ENCODE measurements around the gene SMC1B. TPM values are rescaled to one million over a fixed set of nuclear protein-coding genes. Genes with fewer than 3 reads are reported as not detected.
"Not testable (repeated sequence)": the region's sequence is repeated elsewhere in the genome, so short reads cannot be mapped to it uniquely, and the experiment has no call there.

SMC1B gene
- total RNA-seq, 4 donors from 2014 or later, result 0.13 TPM; not detected in 3

DNA sequence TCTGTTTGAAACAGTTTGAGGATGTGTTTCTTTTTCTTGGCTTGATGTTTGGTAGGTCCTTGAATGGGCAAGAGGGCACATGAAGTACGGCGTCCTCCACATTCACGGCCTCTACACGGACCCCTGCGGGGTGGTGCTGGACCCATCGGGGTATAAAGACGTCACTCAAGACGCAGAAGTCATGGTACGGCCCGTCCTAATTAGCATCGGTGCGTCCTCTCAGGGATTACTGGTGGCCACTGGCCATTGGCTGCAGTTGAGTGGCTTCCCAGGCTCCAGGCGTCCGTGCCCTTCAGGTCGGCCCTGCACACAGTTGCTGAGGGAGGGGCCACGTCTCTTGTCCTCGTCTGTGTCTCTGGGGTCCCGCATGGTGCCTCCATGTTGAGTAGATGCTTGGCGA, 82.9 kb downstream of the SMC1B start:
- no peak for DNase-seq (ENCODE audit: extremely low spot score)
- intact Hi-C loops (cut with DNase I), result no loop called here
- no peaks in the 10 kb centered on the region for H3K9me3 ChIP-seq
- peaks cover 25 to 83% (median 56%) of the 10 kb centered on the region in 4 donors for H3K36me3 ChIP-seq
- H3K27me3 ChIP-seq, result no peaks in the 10 kb centered on the region
- H3K27ac ChIP-seq (replicated peaks in 1 of 4), result no peak overlapping the region
- H3K4me3 ChIP-seq, result no peak overlapping the region
- WGBS, result 96% methylated on average over 17 of the region's 19 CpGs
- H3K4me1 ChIP-seq, result peaks cover 13 to 16% (median 15%) of the 10 kb centered on the region in 4 donors
- TF ChIP-seq POLR2AphosphoS5 (IDR thresholded peaks at IDR 0.05) (no peak), EP300 (IDR thresholded peaks at IDR 0.05) (no peak), POLR2A (IDR thresholded peaks at IDR 0.05; ENCODE audit: low read depth) (no peak)
- TF ChIP-seq, protein P1, sequence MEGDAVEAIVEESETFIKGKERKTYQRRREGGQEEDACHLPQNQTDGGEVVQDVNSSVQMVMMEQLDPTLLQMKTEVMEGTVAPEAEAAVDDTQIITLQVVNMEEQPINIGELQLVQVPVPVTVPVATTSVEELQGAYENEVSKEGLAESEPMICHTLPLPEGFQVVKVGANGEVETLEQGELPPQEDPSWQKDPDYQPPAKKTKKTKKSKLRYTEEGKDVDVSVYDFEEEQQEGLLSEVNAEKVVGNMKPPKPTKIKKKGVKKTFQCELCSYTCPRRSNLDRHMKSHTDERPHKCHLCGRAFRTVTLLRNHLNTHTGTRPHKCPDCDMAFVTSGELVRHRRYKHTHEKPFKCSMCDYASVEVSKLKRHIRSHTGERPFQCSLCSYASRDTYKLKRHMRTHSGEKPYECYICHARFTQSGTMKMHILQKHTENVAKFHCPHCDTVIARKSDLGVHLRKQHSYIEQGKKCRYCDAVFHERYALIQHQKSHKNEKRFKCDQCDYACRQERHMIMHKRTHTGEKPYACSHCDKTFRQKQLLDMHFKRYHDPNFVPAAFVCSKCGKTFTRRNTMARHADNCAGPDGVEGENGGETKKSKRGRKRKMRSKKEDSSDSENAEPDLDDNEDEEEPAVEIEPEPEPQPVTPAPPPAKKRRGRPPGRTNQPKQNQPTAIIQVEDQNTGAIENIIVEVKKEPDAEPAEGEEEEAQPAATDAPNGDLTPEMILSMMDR (IDR thresholded peaks at IDR 0.05), result no peak

DNA sequence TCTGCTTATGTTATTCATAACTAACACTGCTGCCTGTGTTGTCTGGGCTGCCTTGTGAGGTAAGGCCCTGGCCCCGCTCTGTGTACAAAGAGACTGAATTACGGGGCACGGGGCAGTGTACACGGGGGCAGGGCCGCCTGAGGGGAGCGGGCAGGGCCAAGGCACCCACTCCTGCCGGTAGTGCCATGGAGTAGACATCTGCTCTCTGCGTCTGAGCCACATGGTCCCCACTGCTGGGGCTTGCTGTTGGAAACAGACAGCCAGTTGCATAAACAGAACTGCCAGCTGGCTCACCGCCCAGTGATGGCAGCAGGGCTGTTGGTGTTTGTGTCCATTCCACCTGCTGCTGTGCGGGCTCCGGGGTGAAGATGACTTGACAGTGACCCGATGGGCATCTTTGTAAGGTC, 83.9 kb downstream of the SMC1B start:
- 84% methylated on average over 6 of the region's 12 CpGs for WGBS
- Histone ChIP-seq H3K4me3 (no peak overlapping the region), H3K36me3 (peaks cover 18 to 79% (median 57%) of the 10 kb centered on the region in 4 donors), H3K27me3 (no peaks in the 10 kb centered on the region), H3K4me1 (peaks cover 13 to 23% (median 15%) of the 10 kb centered on the region in 4 donors), H3K27ac (replicated peaks in 1 of 4) (peak overlapping the region in 2 of 4 donors; percentile 24 to 36), H3K9me3 (no peaks in the 10 kb centered on the region)
- DNase-seq (ENCODE audit: extremely low spot score), result no peak
- intact Hi-C loops (cut with DNase I), result no loop called here
- no peak for TF ChIP-seq POLR2A (IDR thresholded peaks at IDR 0.05; ENCODE audit: low read depth)
- TF ChIP-seq, protein P1 (IDR thresholded peaks at IDR 0.05), result no peak
- no peak for TF ChIP-seq EP300 (IDR thresholded peaks at IDR 0.05)
- TF ChIP-seq POLR2AphosphoS5 (IDR thresholded peaks at IDR 0.05), result no peak

DNA sequence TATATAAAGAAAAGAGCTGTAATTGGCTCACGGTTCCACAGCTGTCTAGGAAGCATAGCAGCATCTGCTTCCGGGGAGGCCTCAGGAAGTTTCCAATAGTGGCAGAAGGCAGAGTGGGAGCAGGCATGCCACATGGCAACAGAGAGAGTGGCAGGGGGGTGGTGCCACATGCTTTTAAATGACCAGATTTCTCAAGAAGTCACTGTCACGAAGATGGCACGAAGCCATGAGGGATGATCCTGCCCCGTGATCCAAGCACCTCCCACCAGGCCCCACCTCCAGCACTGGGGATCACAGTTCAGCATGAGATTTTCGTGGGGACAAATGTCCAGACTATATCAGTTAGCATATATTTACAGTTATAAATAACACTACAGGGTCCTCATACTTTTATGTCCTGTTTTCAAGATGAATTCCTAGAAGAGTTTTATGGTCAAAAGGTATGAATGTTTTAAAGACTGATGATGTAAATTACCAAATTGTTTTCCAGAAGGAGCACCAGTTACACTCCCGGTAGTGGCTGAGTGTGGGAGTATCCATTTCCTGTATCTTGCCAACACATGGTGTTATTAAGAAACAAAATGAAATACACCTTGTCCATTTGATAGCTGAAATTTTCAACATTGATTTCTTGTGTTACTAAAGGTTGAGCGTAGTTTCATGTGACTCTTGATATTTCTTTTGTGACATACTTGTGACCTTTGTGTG, 84.4 kb downstream of the SMC1B start:
- H3K4me1 ChIP-seq, result peaks cover 10 to 23% (median 14%) of the 10 kb centered on the region in 4 donors
- no peaks in the 10 kb centered on the region for H3K9me3 ChIP-seq
- intact Hi-C loops (cut with DNase I), result no loop called here
- peak overlapping the region in 2 of 4 donors; percentile 24 to 36 for H3K27ac ChIP-seq (replicated peaks in 1 of 4)
- no peak overlapping the region for H3K4me3 ChIP-seq
- WGBS, result 64% methylated on average over 8 of the region's 8 CpGs
- H3K36me3 ChIP-seq, result peaks cover 16 to 79% (median 60%) of the 10 kb centered on the region in 4 donors
- H3K27me3 ChIP-seq, result no peaks in the 10 kb centered on the region
- DNase-seq (ENCODE audit: extremely low spot score), result no peak
- TF ChIP-seq POLR2AphosphoS5 (IDR thresholded peaks at IDR 0.05), result no peak

DNA sequence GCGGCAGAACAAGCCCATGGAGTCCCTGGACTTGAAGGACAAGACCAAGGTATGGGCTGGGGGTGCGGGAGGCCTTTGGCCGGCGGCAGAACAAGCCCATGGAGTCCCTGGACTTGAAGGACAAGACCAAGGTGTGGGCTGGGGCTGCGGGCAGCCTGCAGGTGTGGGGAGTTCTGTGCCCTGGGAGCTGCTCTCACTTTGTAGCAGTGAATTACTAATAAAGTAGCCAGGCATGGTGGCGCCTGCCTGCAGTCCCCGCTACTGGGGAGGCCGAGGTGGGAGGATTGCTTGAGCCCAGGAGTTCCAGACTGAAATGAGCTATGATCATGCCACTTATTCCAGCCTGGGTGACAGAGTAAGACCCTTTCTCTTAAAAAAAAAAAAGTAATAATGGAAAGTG, 85.1 kb downstream of the SMC1B start:
- intact Hi-C loops (cut with DNase I), result not testable (repeated sequence)
- 90% methylated on average over 8 of the region's 8 CpGs for WGBS

DNA sequence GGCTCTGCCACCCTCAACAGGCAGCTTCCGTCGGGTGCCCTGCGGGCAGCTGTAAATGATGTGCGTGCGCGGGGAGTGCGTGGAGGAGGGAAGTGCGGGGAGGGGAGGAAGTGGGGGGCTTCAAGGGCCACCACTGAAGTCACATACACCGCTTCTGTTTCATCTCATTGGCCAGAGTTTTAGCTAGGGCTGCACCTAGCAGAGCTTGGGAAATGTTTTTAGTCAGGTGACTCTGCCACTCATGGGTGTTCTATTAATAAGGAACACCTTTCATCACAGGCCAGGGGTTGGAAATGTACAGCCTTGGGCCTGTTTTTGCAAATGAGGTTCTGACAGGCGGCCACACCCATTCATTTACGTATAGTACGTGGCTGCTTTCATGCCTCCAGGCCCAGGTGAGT, 89.1 kb downstream of the SMC1B start:
- TF ChIP-seq POLR2A (IDR thresholded peaks at IDR 0.05; ENCODE audit: low read depth) (no peak), POLR2AphosphoS5 (IDR thresholded peaks at IDR 0.05) (no peak), EP300 (IDR thresholded peaks at IDR 0.05) (no peak)
- TF ChIP-seq, protein P1 (IDR thresholded peaks at IDR 0.05), result no peak
- 92% methylated on average over 12 of the region's 12 CpGs for WGBS
- peaks cover 13 to 32% (median 25%) of the 10 kb centered on the region in 4 donors for H3K4me1 ChIP-seq
- H3K9me3 ChIP-seq, result no peaks in the 10 kb centered on the region
- peaks cover 20 to 55% (median 46%) of the 10 kb centered on the region in 4 donors for H3K36me3 ChIP-seq
- no peak overlapping the region for H3K4me3 ChIP-seq
- no peaks in the 10 kb centered on the region for H3K27me3 ChIP-seq
- no peak overlapping the region for H3K27ac ChIP-seq (replicated peaks in 1 of 4)
- intact Hi-C loops (cut with DNase I), result no loop called here
- DNase-seq (ENCODE audit: extremely low spot score), result no peak

More for the DNA sequence above, 85.1 kb downstream of the SMC1B start:
- not testable (repeated sequence) for H3K27ac ChIP-seq (replicated peaks in 1 of 4); DNase-seq (ENCODE audit: extremely low spot score); H3K9me3 ChIP-seq; H3K4me3 ChIP-seq; H3K27me3 ChIP-seq
- Histone ChIP-seq H3K36me3 (peaks cover 23 to 81% (median 65%) of the 10 kb centered on the region in 4 donors), H3K4me1 (peaks cover 8 to 23% (median 14%) of the 10 kb centered on the region in 4 donors)

Measured in esophagus muscularis mucosa (tissue), 4 donors.